ENCODE results near the gene CNGB1. TPM values are rescaled to one million over a fixed set of nuclear protein-coding genes. Genes with fewer than 3 reads are reported as not detected.
A peak's percentile ranks its signal among the peaks of the same experiment; 100 is the strongest.

CNGB1 gene
- total and polyA plus RNA-seq, 2 of the 13 experiments (the other 11 are each of a cell fraction or from before 2014, with no cell fraction given), result 0.02 to 0.15 TPM

GRCh38 chr16:57939872-57940224 is 31.1 kb downstream of the CNGB1 start:
- Histone ChIP-seq H3K36me3 (replicated peaks in 1 of 2; ENCODE audit: control insufficient read depth in 1 of 2, insufficient read depth in 2 of 2, low read length in 2 of 2) (no peaks in the 10 kb centered on the region), H3K9me3 (ENCODE audit: low read length) (no peaks in the 10 kb centered on the region), H3K27ac (ENCODE audit: extremely low read length, insufficient read depth, low read length) (no peak overlapping the region), H3K4me3 (replicated peaks in 1 of 3; ENCODE audit: insufficient read depth in 1 of 3, low read depth in 2 of 3, low read length in 3 of 3) (no peak overlapping the region), H3K9ac (ENCODE audit: insufficient read depth, low read depth, low read length) (no peak overlapping the region), H3K4me2 (ENCODE audit: low read depth, low read length) (no peak overlapping the region), H3K4me1 (ENCODE audit: insufficient read depth, low read length) (peaks cover 13% of the 10 kb centered on the region), H3K79me2 (ENCODE audit: insufficient read depth, low read length) (no peaks in the 10 kb centered on the region), H4K20me1 (ENCODE audit: insufficient read depth, low read length) (no peaks in the 10 kb centered on the region), H2AFZ (ENCODE audit: low read length) (no peak overlapping the region), H3K27me3 (ENCODE audit: control insufficient read depth in 1 of 2, insufficient read depth in 2 of 2, low read length in 2 of 2) (peaks cover 0 to 36% of the 10 kb centered on the region in 2 experiments; a peak in 3 of 5 replicates)
- ChIA-PET CTCF (ENCODE audit: low intra/inter-chr PET ratio, low total read pairs) (no interaction called here), POLR2A (no interaction called here)
- intact Hi-C loops (cut with micrococcal nuclease; ENCODE audit: unreplicated experiment), result no loop called here
- TF ChIP-seq HNRNPL (IDR thresholded peaks at IDR 0.05; ENCODE audit: low read depth, low read length) (0 out of 2 replicates have a peak, but pooled peaks have one; percentile 1), STAT5B (CRISPR knock-in tag; IDR thresholded peaks at IDR 0.05) (no peak), SKI (IDR thresholded peaks at IDR 0.05; ENCODE audit: partially characterized antibody) (no peak), FOXP1 (IDR thresholded peaks at IDR 0.05) (no peak), FOXP1 (CRISPR knock-in tag; IDR thresholded peaks at IDR 0.05) (no peak), SP4 (CRISPR knock-in tag; IDR thresholded peaks at IDR 0.05) (no peak), HES4 (CRISPR knock-in tag; IDR thresholded peaks at IDR 0.05; ENCODE audit: borderline replicate concordance) (peak; percentile 35; the same call in 1 of the 2 replicates), FOXA3 (CRISPR knock-in tag; IDR thresholded peaks at IDR 0.05) (no peak), ZNF263 (CRISPR knock-in tag; IDR thresholded peaks at IDR 0.05) (0 out of 2 replicates have a peak, but pooled peaks have one; percentile 0), PHF8 (CRISPR knock-in tag; IDR thresholded peaks at IDR 0.05) (0 out of 2 replicates have a peak, but pooled peaks have one; percentile 6), ZNF687 (CRISPR knock-in tag; IDR thresholded peaks at IDR 0.05) (peak; percentile 21; the same call in 1 of the 2 replicates), SMAD1 (CRISPR knock-in tag; IDR thresholded peaks at IDR 0.05; ENCODE audit: borderline replicate concordance, low read depth) (no peak), HIC2 (CRISPR knock-in tag; IDR thresholded peaks at IDR 0.05; ENCODE audit: low read depth) (no peak), IRF1 (CRISPR knock-in tag; IDR thresholded peaks at IDR 0.05; ENCODE audit: low read depth) (no peak), ZNF343 (CRISPR knock-in tag; IDR thresholded peaks at IDR 0.05) (no peak), SRSF9 (IDR thresholded peaks at IDR 0.05; ENCODE audit: borderline replicate concordance, insufficient read depth, low read depth, low read length, poor library complexity, severe bottlenecking) (no peak), FLYWCH1 (CRISPR knock-in tag; IDR thresholded peaks at IDR 0.05) (no peak), ETV5 (CRISPR knock-in tag; IDR thresholded peaks at IDR 0.05; ENCODE audit: borderline replicate concordance) (no peak), HNRNPUL1 (IDR thresholded peaks at IDR 0.05; ENCODE audit: low read depth, low read length) (no peak)
- FAIRE-seq, result no peak
- BruUV-seq (replicated peaks), result no TSS peak
- in situ Hi-C loops (cut with HindIII; ENCODE audit: extremely low pct_ligation_motif_present, low pct_unique_long_range_greater_than_20kb), result no loop called here
- peak; percentile 19; the same call in 2 of the 3 replicates for ATAC-seq
- no CpG with 5 or more reads among the region's 10 CpGs for WGBS (ENCODE audit: low lambda C conversion rate)
- no peak for DNase-seq (ENCODE audit: low spot score)

Measured in HepG2 (cell line).